B cell (primary cell): ENCODE measurements around the gene SNAP47.

Source experiments
- CTCF ChIP-seq: fragments of 200-600 bp; IDR thresholded peaks from one replicate; pipeline ENCODE4 v1.8.0; 2022; ENCODE audit warnings: antibody characterized with exemption, mild to moderate bottlenecking
- EZH2 ChIP-seq: IDR thresholded peaks from 2 replicates; pipeline ENCODE4 v1.6.1; 2012; ENCODE audit warnings: borderline replicate concordance, low read depth, mild to moderate bottlenecking, moderate library complexity, low read length; ENCODE audit not compliant: insufficient read depth, poor library complexity, severe bottlenecking

- TF ChIP-seq EZH2 = no peak
- TF ChIP-seq CTCF = no peak
Measured at GRCh38 chr1:227734546-227734855, 734 bp upstream of the SNAP47 start.
